Stimulated activated CD4-positive, alpha-beta T cell treated with anti-CD3 and anti-CD28 coated beads, Interleukin-4, amount 100 ng/mL, for 1 hour (primary cell): ENCODE measurements around the gene AOPEP.

Source experiments
- DNase-seq: peaks from one replicate; pipeline ENCODE4 v3.0.0-alpha.2; 2020

AOPEP gene

DNA sequence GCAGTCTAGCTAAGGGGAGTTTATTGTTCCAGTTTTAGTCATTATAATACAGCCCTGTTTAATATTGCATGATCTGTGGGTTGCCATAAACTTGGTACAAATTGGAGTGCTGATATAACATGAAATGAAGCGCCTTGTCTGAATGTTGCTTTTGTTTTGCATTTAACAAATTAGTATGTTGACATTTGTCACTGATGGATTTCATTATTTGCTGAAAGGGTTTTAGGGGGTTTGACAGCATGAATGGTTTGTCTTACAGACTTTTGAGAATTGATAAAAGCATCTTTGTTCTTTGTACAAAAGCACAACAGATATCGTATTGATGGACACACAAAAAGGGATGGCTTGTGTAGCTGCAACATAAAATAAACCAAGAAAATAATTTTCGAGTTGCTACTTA, 178.3 kb downstream of the AOPEP start:
- no peak for DNase-seq

DNA sequence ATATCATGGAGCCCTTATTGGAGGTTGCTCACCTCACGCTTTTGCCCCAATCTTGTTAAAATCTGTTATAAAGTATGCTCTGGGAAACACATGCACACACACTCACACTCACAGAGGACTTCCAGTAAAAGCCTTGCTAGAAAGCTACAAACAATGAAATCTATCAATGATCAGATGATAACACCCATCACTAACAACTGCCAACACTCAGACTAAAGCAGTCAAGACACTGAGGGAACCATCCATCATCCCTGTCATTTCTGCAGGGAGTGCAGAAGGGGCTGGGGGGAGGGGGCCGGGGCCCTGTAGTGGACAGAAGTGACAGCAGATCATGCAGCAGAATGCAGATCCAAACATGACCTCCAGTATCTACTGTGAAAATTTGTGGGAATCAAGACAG, 179.1 kb downstream of the AOPEP start:
- no peak for DNase-seq

DNA sequence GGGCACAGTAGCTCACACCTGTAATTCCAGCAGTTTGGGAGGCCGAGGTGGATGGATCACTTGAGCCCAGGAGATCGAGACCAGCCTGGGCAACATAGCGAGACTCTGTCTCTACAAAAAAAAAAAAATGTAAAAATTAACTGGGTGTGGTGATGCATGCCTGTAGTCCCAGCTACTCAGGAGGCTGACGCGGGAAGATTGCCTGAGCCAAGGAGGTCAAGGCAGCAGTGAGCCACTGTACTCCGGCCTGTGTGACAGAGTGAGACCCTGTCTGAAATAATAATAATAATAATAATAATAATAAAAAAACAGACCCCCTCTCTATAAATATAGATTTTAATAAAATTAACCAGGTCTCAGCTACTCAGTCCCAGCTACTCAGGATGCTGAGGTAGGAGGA, 179.7 kb downstream of the AOPEP start:
- no peak for DNase-seq

DNA sequence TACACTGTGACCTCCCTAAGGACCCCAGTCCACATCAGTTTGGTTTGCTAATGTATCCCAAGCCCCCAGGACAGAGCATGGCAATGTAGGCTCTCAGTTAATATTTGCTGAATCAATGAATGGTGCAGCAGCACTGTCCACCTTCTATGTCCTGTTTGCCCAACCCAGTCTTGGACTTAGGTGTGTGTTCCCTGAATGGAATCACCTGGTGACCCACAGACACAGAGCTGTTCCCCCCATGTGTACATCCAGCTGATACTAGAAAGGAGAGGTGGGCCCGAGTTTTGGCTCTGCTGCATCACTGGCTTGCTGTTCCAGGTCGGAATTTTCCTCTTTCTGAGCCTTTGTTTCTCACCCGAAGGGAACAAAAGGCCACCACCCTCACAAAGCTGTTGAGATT, 180.2 kb downstream of the AOPEP start:
- DNase-seq: no peak

DNA sequence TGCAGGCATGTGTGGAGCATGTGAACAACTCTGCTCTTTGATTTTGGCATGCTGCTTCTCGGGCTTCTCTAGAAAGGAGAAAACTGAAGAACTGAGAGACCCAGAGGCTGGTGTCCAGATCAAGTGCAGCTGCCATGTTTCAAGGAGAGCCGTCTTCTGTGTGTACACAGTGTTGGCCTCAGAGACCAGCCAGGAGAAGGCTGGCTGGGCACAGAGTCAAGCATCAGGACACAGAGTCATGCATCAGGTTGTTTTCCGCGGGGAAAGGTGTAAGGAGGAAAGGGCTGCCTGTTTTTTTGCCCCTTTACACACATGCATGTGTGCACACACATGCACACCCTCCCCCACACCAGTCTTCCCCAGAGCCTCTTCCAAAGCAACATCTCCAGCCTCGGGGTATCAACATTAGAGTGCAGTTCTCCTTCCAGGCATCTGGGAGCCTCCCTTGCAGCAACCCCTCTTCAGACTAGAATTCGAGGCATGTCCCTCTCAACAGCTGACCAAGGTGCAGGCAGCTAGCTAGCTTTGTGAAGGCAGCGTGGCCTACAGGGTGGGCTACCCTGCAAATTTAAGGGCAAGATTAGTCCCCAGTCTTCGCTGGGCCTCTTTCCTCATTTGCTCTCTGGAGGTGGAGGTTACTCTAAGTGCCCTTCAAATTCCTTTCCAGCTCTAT, 180.9 kb downstream of the AOPEP start:
- DNase-seq: no peak

DNA sequence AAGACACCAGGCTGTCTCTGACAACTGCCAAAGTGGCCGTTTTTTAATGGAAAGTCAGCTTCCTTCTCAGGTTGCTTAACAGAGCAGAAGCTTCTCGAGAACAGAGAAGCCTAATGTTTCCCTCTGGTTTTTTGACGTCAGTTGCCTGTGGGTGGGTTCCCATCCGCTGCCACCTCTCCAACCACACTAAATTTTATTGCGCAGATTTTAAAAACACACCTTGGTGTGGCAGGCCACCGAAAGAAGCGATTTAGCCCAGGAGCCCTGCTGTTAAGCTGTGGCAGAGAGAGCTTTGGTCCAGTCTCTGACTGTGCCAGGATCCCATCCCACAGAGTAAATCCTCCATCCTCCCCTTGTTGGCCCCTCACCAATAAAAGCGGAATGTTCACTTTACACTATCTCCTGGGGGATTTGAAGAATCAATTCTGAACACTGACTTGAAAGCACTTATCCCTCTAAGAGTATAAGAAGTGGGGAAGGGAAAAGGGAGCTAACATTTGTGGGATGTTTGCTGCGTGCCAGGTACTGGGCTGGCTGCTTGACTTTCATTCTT, 181.6 kb downstream of the AOPEP start:
- DNase-seq: no peak

DNA sequence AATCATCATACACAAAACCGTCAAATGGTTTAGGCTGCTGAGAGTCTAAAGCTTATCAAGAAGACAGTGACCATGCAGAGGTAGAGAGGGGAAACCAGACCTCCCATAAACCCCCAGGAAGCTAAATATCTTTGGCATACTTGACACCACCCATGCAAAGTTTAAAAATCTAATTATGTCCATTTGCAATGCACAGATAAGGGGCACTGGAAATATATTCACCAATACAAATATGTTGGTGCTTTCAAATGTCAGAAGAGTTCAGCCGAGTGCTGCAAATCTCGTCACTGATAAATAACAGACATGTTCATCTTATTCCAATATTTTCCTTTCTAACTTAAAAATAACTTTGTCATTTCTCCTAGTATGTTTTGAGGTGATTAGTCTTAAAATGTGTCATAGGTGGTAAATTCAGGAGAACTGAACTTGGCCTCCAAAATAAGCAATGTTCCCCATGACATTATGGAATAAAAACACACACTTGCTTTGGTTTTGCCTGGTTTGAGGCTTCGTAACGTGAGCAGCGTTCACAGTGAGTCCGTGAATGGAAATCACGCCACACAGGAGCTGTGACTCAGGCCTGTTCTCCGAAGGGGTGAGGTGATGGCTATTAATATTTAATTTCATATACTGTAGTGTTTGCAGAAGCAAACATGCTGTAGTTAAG, 182.2 kb downstream of the AOPEP start:
- DNase-seq: no peak

DNA sequence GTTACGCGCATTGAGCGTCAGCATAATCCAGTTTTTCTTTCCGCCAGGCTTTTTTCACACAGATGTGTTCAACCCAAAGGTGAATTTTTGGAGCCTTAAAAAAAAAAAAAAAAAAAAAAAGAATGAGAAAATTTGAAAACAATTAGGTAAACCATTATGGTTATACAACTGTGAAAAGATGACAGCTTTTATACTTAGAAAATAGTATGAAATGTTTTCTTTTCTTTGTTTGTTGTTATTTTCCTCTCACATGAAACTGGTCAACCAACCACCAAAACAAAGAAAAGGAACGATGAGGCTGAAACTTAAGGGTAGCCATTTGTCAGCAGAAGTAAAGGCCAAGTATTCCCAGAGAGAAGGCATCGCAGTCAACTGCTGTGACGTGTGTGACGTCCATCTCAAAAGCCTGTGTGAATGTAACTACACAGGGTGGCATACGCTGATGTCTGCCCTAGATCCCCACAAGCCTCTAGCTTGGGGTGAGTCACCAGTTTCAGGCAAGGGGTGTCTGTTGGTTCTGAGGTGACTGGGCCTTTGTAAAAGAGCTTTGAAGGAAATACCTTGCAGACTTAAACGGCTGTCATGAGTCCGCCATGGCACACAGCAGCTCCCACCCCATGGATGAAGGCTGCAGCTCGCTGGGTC, 182.9 kb downstream of the AOPEP start:
- DNase-seq: no peak

DNA sequence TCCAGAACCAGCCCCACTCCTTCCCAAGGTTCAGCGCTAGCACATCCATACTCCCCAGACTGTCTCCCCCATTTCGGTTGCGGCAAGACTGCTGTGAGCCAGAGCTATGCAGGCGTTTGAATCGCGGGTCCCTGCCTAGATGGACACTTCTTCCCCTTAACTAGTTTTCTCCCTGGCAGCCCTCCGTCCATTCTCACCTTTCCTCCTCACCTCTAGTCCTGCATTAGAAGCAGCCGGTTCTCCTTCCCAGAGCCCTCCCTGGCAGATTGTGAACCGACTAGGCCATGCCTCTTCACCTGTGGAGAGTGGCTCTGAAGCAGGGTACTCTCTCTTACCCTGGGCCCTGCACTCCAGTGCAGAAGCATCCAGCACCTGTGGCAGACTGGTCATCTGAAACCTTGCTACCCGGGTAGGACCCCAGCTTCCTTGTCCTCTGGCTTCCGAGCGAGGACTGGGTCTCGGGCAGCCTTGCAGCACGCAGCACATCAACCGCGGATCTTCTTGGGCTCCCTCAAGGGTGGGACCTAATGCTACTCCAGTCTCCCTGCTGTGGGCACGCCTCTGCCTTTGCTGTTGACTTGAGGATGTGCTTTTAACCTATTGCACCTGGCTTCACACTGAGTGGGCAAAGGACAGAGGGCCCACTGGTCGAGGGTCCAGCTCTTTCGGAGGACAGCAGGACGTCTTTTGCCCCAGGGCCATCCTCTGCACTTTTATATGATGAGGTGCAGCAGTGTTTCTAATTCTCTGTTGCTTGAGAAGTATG, 183.6 kb downstream of the AOPEP start:
- DNase-seq: no peak

DNA sequence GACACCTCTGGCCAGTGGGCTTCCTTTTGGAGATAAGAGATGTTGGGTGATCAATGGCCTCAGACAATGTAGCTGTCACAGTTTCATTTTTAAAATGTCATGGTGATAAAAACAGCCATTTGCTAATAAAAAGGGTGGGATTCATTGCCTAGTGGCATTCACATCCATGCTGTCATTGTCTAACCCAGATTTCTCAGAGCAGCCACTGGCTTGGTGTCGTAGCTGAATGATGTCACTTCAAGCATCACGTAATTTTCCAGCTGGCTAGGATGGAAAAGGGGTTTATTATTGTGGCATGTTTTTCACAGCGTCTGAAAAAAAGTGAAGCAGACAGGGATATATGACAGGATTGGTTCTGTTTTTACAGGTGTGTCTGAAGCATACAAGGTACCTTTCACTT, 184.7 kb downstream of the AOPEP start:
- no peak for DNase-seq

DNA sequence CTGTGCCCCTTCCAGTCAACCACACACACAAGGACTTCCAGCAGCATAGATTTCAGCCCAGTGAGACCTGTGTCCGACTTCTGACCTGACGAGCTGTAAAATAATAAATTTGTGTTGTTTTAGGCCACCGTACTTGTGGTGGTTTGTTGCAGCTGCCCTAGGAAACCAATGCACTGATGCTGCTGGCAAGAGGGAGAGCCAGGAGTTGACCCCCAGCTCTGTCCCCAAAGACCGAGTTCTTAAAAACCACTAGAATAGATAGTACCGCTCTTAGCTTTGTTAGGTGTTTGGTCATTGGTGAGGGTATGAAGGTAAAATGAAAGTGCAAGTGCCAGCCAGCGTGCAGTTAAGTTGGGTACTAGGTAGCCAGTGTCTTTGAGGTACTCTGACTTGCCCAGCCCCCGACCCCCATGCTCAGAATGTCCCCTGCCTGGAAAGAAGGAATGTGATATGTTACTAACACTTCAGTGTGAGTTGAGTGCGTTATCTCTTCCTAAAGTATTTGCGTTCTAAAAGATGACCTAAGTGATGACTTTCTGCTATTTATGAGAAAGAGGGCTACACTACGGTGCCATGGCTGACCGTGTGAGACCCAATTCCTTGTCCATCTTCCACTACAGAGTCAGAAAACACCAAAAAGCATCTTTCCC, 185.6 kb downstream of the AOPEP start:
- no peak for DNase-seq

DNA sequence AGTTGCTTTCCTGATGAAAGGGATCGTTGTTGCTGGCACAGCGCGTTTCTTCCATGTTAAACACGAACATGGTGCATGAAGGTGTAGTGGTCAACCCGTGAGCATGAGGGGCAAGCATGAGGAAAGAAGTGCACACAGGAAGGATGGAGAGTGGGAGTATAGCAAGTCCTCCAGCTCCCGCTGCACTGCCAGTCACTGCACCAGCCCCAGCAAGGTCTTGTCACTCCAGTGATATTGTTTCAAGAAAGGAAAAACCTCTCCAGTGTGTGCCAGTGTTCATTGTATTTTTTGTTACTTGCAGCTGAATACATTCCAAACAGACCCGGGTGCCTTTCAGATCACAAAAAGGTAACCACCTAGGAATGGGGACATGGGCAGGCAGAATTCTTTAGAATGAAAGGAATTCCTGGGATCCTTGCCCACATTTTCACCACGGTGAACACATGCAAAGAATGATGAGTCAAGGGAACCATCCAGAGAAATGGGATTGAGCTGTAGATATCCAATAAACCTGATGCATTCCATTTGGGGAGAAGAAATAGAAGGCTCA, 186.3 kb downstream of the AOPEP start:
- DNase-seq: no peak

DNA sequence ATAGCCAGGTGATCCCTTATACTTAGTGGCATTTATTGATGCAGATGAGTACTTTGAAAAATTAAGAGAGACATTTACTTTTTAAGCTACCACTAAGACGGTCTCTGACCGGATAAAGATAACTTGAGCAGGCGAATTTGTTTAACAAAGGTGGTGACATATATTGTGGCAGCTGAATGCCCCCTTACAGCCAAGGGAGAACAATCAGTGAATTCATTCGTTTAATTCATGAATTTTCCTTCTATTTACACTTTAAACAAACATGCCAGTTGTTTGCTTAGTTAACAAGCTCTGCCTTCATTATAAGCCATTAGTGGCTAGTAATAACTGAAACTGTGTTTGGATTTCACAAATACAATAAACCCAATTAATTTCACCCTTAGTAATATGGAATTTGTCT, 187.1 kb downstream of the AOPEP start:
- DNase-seq: no peak

DNA sequence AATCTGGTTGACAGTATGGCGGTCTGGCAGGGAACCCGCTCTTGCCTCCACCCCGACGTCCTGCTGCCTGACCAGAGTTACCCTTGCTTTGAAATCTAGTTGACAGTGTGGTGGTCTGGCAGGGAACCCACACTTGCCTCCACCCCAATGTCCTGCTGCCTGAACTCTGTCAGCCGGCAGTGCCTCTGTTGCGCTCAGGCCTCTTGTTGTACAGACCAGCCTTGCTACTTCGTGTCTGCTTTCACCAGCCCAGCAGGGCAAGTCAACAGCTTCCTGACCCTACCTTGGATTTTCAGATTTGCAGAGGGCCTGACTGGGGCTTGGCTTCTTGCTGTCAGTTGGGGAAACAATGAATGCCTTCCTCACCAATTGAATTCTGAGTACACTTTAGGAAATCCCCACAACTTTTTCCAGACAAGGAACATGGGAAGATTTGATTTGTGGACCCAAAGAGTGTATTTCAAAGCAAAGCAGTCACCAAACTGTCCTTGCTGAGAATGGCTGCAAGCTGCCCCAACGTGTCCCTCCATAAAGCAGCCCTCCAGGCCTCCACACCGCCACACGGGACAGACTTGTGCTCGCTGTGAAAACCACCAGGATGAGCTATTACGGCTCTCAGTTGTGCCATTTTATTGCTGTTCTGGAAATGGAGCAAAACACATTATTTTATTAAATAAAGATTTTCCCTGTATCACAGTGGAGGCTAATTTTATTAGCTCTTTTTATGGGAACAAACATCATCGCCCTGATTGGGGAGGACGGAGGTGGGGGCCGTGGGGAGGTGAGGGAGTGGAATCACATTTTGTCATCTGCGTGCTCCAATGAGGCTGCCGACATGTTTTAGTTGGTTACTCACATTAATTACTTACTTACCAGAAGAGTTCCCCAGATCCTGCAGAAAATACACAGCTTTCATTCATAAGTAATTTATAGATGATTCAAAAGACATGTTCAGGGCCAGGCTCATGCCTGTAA, 189.3 kb downstream of the AOPEP start:
- DNase-seq: no peak

DNA sequence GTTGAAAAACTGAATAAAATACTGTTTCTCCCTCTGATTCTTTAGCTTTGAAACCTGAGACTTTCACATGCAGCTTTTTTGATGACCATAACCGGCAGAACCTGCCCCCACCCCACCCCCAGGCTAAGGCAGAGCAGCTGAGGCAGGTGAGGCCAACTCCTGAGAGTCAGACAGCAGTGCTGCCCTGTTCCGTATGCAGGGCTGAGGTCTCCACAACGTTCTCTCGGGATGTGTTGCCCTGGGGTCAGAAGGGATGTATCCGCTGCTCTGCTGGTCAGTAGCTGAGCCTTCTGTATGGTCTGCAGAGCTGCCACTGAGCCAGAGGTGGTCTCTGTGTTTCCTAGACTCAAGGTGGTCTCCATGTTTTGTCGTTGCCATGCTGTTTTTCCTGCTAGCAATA, 190.5 kb downstream of the AOPEP start:
- DNase-seq: no peak

DNA sequence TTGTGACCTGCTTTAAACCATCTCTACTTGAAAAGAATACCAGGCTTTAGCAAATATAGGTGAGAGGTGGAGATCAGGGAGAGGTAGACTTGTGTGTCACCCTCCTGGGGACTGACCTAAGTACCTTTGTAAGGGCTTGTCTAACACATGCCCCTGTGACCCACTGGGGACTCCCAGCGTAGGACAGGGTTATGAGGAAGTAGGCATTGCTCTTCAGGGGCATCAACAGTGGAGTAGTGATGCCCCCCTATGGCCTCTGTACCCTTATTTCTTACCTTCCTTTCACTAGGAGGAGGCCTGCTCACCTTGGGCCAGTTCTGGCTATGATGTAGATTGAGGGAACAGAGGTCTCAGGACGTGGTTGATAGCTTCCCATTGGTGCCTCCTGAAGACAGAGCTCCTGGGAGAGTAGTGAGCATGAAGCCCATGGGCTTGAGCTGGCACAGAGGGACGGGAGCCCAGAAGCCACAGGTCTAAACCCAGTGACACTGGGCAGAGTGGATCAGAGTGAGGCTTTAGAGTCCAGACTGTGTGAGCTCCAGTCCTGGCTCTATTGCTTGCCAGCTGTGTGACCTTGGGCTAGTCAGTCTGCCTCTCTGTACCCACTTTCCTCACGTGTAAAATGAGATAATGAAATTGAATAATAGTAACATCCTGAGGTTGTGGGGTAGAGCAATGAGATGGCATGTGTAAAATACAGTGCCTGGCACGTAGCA, 191.7 kb downstream of the AOPEP start:
- no peak for DNase-seq

DNA sequence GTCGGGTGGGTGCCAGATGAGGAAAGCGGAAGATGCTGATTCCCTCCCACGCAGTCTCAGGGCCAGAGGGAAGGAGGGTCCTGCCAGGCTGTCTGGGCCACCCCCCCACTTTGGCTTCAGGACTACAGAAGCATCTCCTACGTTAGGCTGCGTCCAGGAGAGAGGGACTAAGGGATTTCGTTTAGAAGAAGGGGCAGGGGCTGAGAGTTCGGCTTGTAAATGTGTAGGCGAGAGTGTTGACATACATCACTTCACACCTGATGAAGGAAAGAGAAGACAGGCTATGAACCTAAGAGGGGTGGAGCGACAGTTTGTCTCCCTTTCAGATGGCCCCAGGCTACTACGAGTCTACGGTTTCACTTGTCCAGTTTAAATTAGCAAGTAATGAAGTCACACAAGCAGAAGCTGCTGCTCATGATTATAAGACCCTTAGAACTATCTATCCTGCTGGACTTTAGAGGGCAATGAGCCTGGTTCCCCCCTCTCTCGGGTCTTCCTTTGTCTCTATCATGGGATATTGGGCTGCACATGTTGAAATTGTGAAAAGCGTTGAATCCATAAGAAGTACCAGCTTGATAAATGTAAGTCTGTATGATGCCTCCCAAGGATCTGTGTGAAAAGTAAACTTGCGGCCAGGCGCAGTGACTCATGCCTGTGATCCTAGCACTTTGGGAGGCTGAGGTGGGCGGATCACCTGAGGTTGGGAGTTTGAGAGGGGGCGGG, 193.0 kb downstream of the AOPEP start:
- DNase-seq: no peak

DNA sequence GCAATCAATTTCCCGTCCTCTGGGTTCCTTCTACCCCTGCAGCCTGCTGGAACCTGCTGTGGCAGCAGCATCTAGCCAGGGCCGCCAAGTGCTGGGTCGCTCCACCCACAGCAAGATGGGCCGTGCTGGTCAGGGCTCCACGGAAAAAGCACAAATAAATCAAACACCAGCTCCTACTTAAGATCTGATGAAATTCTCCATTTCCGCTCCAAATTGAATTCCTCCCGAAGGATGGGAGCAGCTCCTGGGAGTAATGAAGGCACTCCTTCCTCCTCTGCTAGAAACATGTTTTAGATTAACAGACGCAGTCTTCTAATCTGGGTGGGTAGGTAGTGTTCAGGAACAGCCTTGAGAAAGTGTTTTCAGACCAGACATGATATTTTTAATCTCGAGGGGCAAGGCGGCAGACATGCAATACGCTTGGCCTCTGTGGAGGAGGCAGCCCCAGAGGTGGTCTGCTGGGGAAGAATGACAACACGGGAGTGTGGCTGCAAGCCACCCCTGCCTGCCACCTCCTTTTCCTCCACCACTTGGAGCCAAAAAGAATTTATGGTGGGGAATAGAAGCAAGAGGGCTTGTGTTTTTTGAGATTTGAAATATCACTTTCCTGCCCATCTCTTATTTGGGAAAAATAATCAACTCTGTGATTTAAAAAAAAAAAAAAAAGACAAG, 194.1 kb downstream of the AOPEP start:
- no peak for DNase-seq

DNA sequence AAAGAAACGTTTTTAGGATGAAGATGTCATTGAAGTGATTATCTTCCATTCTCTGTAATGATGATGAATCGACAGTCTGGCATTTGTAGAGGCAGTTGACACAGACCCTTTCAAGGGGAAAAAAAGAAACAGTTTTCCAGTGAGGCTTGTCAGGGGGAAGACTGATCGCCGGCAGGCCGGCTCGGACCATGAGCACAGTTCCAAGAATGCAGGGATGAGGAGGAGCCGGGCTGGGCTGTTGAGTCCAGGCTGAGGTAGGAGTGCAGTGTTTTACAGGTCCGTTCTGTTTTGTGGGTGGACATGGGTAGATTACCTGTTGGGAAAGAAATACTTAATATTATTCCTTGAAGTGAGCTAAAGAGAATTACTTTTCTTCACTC, 194.6 kb downstream of the AOPEP start:
- DNase-seq: no peak
